SH-SY5Y (cell line): ENCODE measurements around the gene ARHGDIA.

Experiments used
- GATA2 ChIP-seq: IDR thresholded peaks from 2 replicates; pipeline ENCODE4 v1.6.1; 2011; ENCODE audit warnings: mild to moderate bottlenecking, low read depth, low read length
- GATA3 ChIP-seq: IDR thresholded peaks from 2 replicates; pipeline ENCODE4 v1.6.1; 2011; ENCODE audit warnings: low read depth, mild to moderate bottlenecking, low read length, moderate library complexity

GRCh38 chr17:81868674-81869220 is 2.4 kb downstream of the ARHGDIA start:
- no peak for TF ChIP-seq GATA2
- TF ChIP-seq GATA3 = no peak
